PC-3 (cell line): Measurements from ENCODE around the gene FUT7.

Experiments
- EZH2 ChIP-seq: fragments of 300-600 bp; sonication (generic); IDR thresholded peaks from one replicate; pipeline ENCODE4 v1.6.1; 2017; ENCODE audit warnings: antibody characterized with exemption, mild to moderate bottlenecking, low read length; ENCODE audit not compliant: unreplicated experiment
- EZH2phosphoT487 ChIP-seq: fragments of 300-600 bp; sonication (generic); IDR thresholded peaks from 2 replicates; pipeline ENCODE4 v1.6.1; 2018; ENCODE audit warnings: mild to moderate bottlenecking, antibody characterized with exemption, low read length, borderline replicate concordance
- TF ChIP-seq, protein P1 (sequence below): fragments of 300-600 bp; sonication (generic); conservative IDR thresholded peaks from 2 replicates; pipeline ENCODE4 v1.5.1; 2017; ENCODE audit warnings: antibody characterized with exemption, low read depth, mild to moderate bottlenecking, low read length

DNA sequence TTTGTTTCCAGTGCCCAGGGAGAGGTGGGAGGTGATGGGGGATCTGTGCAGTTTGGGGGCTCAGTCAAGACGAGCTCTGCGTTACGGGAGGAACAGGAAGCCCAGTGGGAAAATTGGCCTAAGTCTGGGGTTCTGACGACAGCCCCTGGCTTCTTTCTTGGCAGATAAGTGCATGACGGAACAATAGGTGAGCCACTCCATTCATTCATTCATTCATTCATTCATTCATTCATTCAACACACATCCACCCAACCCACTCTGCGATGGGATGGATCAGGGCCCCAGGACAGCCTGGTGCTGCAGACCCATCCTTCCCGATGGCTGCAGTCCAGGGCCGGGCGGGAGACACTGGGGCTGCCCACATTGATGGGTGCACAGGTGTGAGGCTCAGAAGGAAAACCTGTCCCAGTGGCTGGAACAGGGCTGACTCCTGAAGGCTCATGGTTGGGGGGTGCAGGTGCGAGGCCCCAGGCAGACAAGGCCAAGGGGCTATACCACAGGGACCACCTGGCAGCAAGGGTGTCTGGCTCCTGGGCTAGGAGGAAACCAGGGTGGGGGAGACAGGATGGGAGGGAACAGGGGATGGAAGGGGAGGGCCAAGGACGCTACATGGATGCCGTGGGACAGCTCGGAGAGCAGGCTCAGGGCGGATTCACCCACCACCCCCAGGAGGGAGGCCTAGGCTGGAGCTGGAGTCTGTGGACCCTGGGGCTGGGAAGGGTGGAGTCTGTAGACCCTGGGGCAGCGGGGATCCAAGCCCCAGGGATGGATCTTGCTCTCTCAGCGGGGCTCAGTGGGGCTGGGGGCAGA lies 51.0 kb downstream of the FUT7 start:
- TF ChIP-seq, protein P1, sequence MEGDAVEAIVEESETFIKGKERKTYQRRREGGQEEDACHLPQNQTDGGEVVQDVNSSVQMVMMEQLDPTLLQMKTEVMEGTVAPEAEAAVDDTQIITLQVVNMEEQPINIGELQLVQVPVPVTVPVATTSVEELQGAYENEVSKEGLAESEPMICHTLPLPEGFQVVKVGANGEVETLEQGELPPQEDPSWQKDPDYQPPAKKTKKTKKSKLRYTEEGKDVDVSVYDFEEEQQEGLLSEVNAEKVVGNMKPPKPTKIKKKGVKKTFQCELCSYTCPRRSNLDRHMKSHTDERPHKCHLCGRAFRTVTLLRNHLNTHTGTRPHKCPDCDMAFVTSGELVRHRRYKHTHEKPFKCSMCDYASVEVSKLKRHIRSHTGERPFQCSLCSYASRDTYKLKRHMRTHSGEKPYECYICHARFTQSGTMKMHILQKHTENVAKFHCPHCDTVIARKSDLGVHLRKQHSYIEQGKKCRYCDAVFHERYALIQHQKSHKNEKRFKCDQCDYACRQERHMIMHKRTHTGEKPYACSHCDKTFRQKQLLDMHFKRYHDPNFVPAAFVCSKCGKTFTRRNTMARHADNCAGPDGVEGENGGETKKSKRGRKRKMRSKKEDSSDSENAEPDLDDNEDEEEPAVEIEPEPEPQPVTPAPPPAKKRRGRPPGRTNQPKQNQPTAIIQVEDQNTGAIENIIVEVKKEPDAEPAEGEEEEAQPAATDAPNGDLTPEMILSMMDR: no peak
- TF ChIP-seq EZH2phosphoT487 (no peak), EZH2 (no peak)
